GM12872 (cell line): ENCODE measurements around the gene BLMH.

Experiments used
- CTCF ChIP-seq: IDR thresholded peaks from 3 replicates; pipeline ENCODE4 v1.5.1; 2011; ENCODE audit warnings: low read depth, mild to moderate bottlenecking, low read length, moderate library complexity; ENCODE audit not compliant: insufficient read depth

Gene BLMH

GRCh38 chr17:30228011-30228410, 63.7 kb downstream of the BLMH start:
- no peak for TF ChIP-seq CTCF

GRCh38 chr17:30226878-30227277, 64.9 kb downstream of the BLMH start:
- TF ChIP-seq CTCF, result no peak

GRCh38 chr17:30225919-30226553, 65.7 kb downstream of the BLMH start:
- TF ChIP-seq CTCF, result no peak

- no peak for TF ChIP-seq CTCF
Measured at GRCh38 chr17:30225112-30225511, 66.6 kb downstream of the BLMH start.

GRCh38 chr17:30224419-30224960, 67.3 kb downstream of the BLMH start:
- TF ChIP-seq CTCF, result no peak

GRCh38 chr17:30222721-30223175, 69.0 kb downstream of the BLMH start:
- no peak for TF ChIP-seq CTCF

GRCh38 chr17:30222251-30222650, 69.5 kb downstream of the BLMH start:
- TF ChIP-seq CTCF, result no peak
